Measurements from ENCODE around the gene SVOPL.

DNA sequence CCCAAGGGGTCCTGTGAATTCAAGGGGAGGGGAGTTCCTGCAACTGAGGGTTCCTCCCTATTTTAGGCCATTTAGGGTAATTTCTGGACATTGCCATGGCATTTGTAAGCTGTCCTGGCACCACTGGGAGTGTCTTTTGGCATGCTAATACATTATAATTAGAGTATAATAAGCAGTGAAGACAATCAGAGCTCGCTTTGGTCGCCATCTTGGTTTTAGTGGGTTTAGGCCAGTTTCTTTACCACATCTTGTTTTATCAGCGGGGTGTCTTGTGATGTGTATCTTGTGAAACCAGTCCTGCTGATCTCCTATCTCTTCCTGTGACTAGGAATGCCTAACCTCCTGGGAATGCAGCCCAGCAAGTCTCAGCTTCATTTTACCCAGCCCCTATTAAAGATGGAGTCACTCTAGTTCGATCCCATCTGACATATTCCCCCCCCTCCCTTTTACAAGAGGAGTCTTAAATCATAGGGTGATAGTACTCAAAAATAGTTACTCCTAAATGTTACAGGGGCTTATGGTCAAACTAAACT, 43.2 kb downstream of the SVOPL start:
- TF ChIP-seq, protein P1, sequence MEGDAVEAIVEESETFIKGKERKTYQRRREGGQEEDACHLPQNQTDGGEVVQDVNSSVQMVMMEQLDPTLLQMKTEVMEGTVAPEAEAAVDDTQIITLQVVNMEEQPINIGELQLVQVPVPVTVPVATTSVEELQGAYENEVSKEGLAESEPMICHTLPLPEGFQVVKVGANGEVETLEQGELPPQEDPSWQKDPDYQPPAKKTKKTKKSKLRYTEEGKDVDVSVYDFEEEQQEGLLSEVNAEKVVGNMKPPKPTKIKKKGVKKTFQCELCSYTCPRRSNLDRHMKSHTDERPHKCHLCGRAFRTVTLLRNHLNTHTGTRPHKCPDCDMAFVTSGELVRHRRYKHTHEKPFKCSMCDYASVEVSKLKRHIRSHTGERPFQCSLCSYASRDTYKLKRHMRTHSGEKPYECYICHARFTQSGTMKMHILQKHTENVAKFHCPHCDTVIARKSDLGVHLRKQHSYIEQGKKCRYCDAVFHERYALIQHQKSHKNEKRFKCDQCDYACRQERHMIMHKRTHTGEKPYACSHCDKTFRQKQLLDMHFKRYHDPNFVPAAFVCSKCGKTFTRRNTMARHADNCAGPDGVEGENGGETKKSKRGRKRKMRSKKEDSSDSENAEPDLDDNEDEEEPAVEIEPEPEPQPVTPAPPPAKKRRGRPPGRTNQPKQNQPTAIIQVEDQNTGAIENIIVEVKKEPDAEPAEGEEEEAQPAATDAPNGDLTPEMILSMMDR (IDR thresholded peaks at IDR 0.05): no peak
- no peak for TF ChIP-seq POLR2A (IDR thresholded peaks at IDR 0.05)

Measured in heart left ventricle (tissue), 13 donors.